Measurements from ENCODE around the gene RYR1.
"Not testable (repeated sequence)": the region's sequence is repeated elsewhere in the genome, so short reads cannot be mapped to it uniquely, and the experiment has no call there.

RYR1 gene

GRCh38 chr19:38402623-38402966 is 30.9 kb upstream of the RYR1 start:
- Histone ChIP-seq H3K27me3 (ENCODE audit: control insufficient read depth, insufficient read depth, low read length) (peaks cover 40% of the 10 kb centered on the region), H3K9ac (ENCODE audit: low read depth, low read length) (no peak overlapping the region), H3K9me3 (ENCODE audit: control insufficient read depth, insufficient read depth, low read length) (no peaks in the 10 kb centered on the region), H3K4me3 (ENCODE audit: low read depth, low read length) (peak overlapping the region; percentile 54), H3K27ac (ENCODE audit: low read depth, low read length) (no peak overlapping the region), H3K4me1 (ENCODE audit: control insufficient read depth, insufficient read depth, low read length) (no peaks in the 10 kb centered on the region), H3K36me3 (ENCODE audit: control insufficient read depth, insufficient read depth, low read length) (0 out of 2 replicates have a peak, but pooled peaks cover 7% of the 10 kb centered on the region)

DNA sequence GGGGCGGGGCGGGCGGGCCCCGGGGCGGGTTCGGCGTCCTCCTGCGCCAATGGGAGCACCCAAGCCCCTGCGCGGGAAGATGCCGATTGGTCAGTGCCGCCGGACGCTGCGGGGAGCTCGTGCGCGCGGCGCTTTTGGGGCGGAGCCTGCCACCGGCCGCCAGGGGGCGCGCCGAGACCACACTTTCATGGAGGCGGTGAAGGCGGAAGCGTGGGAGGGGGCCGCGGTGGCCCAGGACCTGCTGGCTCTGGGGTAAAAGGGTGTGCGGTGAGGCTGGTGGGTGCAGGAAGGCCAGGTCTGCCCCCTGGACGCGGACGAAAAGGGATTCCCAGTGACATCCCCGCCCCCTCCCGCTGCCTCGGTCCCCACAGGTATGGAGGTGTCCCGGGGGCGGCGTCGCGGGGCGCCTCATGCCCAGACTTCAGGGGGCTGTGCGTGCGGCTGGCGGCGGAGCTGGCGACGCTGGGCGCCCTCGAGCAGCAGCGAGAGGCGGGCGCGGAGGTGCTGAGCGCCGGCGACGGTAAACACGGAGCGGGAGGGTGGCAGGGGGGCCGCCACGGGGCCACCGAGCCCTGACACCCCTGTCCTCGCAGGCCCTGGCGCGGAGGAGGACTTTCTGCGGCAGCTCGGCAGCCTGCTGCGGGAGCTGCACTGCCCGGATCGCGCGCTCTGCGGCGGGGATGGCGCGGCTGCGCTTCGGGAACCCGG is 30.4 kb upstream of the RYR1 start, which contains the start of gene FAM98C:
Gene FAM98C (plus strand): TSS at position 127 of the 708 bp plus-strand sequence. CDS start 61 bp downstream, at position 188.
- H3K9ac ChIP-seq (ENCODE audit: low read depth, low read length) = no peak within 1 kb of the TSS
- peaks cover 35% of the 10 kb centered on the region for H3K27me3 ChIP-seq (ENCODE audit: control insufficient read depth, insufficient read depth, low read length)
- no peaks in the 10 kb centered on the region for H3K9me3 ChIP-seq (ENCODE audit: control insufficient read depth, insufficient read depth, low read length)
- H3K36me3 ChIP-seq (ENCODE audit: control insufficient read depth, insufficient read depth, low read length) = 0 out of 2 replicates have a peak, but pooled peaks cover 7% of the 10 kb centered on the region
- H3K4me3 ChIP-seq (ENCODE audit: low read depth, low read length) = peak within 1 kb of the TSS; percentile 72
- no peaks in the 10 kb centered on the region for H3K4me1 ChIP-seq (ENCODE audit: control insufficient read depth, insufficient read depth, low read length)
- no peak within 1 kb of the TSS for H3K27ac ChIP-seq (ENCODE audit: low read depth, low read length)

GRCh38 chr19:38404858-38405257 is 28.6 kb upstream of the RYR1 start:
- Histone ChIP-seq H3K9ac (ENCODE audit: low read depth, low read length) (no peak overlapping the region), H3K4me3 (ENCODE audit: low read depth, low read length) (no peak overlapping the region), H3K27me3 (ENCODE audit: control insufficient read depth, insufficient read depth, low read length) (peaks cover 20% of the 10 kb centered on the region), H3K27ac (ENCODE audit: low read depth, low read length) (no peak overlapping the region), H3K4me1 (ENCODE audit: control insufficient read depth, insufficient read depth, low read length) (no peaks in the 10 kb centered on the region), H3K9me3 (ENCODE audit: control insufficient read depth, insufficient read depth, low read length) (no peaks in the 10 kb centered on the region), H3K36me3 (ENCODE audit: control insufficient read depth, insufficient read depth, low read length) (0 out of 2 replicates have a peak, but pooled peaks cover 7% of the 10 kb centered on the region)

DNA sequence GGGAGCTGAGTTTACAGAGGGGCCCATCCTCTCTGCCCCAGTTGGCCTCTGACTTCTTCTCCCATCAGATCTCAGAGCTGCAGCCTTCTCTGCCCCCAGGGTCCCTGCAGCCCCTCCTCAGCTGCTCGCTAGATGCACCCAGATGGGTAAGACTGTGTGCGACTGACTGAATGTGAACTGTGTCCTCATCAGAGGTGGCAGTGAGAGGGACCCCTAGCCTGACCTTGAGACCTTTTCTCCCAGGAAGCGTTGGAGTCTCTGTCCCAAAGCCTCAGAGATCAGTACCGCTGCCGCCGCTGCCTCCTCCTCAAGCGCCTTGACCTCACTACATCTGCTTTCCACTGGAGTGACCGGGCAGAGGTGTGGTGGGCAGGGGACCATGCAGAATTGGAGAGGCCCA is 28.2 kb upstream of the RYR1 start:
- Histone ChIP-seq H3K9ac (ENCODE audit: low read depth, low read length) (no peak overlapping the region), H3K4me3 (ENCODE audit: low read depth, low read length) (no peak overlapping the region), H3K36me3 (ENCODE audit: control insufficient read depth, insufficient read depth, low read length) (0 out of 2 replicates have a peak, but pooled peaks cover 7% of the 10 kb centered on the region), H3K9me3 (ENCODE audit: control insufficient read depth, insufficient read depth, low read length) (no peaks in the 10 kb centered on the region), H3K4me1 (ENCODE audit: control insufficient read depth, insufficient read depth, low read length) (no peaks in the 10 kb centered on the region), H3K27me3 (ENCODE audit: control insufficient read depth, insufficient read depth, low read length) (peaks cover 16% of the 10 kb centered on the region), H3K27ac (ENCODE audit: low read depth, low read length) (no peak overlapping the region)

- Histone ChIP-seq H3K9me3 (ENCODE audit: control insufficient read depth, insufficient read depth, low read length) (no peaks in the 10 kb centered on the region), H3K4me3 (ENCODE audit: low read depth, low read length) (no peak overlapping the region), H3K9ac (ENCODE audit: low read depth, low read length) (no peak overlapping the region), H3K27ac (ENCODE audit: low read depth, low read length) (no peak overlapping the region), H3K4me1 (ENCODE audit: control insufficient read depth, insufficient read depth, low read length) (no peaks in the 10 kb centered on the region), H3K27me3 (ENCODE audit: control insufficient read depth, insufficient read depth, low read length) (no peaks in the 10 kb centered on the region), H3K36me3 (ENCODE audit: control insufficient read depth, insufficient read depth, low read length) (0 out of 2 replicates have a peak, but pooled peaks cover 7% of the 10 kb centered on the region)
Measured at GRCh38 chr19:38409631-38410133, 23.8 kb upstream of the RYR1 start.

DNA sequence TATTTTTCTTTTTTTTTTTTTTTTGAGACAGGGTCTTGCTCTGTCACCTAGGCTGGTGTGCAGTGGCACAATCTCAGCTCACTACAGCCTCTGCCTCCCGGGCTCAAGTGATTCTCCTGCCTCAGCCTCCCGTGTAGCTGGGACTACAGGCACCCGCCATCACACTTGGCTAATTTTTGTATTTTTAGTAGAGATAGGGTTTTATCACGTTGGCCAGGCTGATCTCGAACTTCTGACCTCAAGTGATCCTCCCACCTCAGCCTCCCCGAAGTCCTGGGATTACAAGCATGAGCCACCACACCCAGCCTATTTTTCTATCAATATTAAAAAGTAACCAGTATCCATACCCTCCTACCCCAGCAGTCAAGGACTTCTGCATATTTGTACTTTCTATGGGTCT is 23.1 kb upstream of the RYR1 start:
- not testable (repeated sequence) for H3K27me3 ChIP-seq (ENCODE audit: control insufficient read depth, insufficient read depth, low read length); H3K9me3 ChIP-seq (ENCODE audit: control insufficient read depth, insufficient read depth, low read length); H3K27ac ChIP-seq (ENCODE audit: low read depth, low read length); H3K4me1 ChIP-seq (ENCODE audit: control insufficient read depth, insufficient read depth, low read length); H3K4me3 ChIP-seq (ENCODE audit: low read depth, low read length); H3K36me3 ChIP-seq (ENCODE audit: control insufficient read depth, insufficient read depth, low read length); H3K9ac ChIP-seq (ENCODE audit: low read depth, low read length)

DNA sequence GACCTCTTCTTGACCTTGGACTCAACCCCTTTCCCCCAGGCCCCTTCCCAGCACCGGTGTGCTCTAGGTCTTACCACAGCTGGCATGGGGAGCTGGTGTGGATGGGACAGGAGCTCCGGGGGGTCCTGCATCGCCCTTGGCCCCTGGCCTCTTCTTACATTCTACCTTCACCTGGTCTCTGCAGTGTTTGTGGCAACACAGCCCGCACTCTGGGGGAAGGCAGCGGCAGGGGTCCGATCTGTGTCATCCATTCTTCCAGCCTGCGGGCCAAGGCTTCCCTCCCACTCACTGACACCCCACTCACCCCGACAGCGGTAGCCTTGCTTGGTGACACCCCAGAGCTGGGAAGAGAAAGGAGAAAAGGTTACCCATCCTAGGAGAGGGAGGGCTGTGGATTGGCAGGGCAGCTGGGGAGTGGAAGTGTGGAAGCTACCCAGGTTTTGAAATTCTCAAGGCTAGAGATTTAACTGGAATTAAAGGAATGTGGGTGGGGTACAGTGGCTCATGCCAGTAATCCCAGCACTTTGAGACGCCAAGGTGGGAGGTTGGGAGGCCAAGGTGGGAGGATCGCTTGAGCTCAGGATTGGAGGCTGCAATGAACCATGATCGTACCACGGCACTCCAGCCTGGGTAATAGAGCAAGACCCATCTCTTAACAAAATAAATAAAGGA is 22.3 kb upstream of the RYR1 start:
- no peak overlapping the region for H3K27ac ChIP-seq (ENCODE audit: low read depth, low read length)
- H3K4me1 ChIP-seq (ENCODE audit: control insufficient read depth, insufficient read depth, low read length) = no peaks in the 10 kb centered on the region
- 0 out of 2 replicates have a peak, but pooled peaks cover 7% of the 10 kb centered on the region for H3K36me3 ChIP-seq (ENCODE audit: control insufficient read depth, insufficient read depth, low read length)
- no peak overlapping the region for H3K4me3 ChIP-seq (ENCODE audit: low read depth, low read length)
- no peaks in the 10 kb centered on the region for H3K9me3 ChIP-seq (ENCODE audit: control insufficient read depth, insufficient read depth, low read length)
- no peak overlapping the region for H3K9ac ChIP-seq (ENCODE audit: low read depth, low read length)
- H3K27me3 ChIP-seq (ENCODE audit: control insufficient read depth, insufficient read depth, low read length) = no peaks in the 10 kb centered on the region

DNA sequence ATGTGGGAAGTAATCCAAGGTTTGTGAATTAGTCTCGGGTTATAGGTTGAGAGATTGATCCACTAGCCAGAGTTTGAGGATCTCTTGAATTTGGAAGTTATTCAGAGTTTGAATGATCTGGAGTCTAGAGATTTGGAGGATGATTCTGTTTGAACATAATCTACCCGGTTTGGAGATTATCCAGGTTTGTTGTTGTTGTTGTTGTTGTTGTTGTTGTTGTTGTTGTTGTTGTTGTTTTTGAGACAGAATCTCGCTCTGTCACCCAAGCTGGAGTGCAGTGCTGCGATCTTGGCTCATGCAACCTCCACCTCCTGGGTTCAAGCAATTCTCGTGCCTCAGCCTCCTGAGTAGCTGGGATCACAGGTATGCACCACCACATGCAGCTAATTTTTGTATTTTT is 21.6 kb upstream of the RYR1 start:
- not testable (repeated sequence) for H3K27ac ChIP-seq (ENCODE audit: low read depth, low read length); H3K4me1 ChIP-seq (ENCODE audit: control insufficient read depth, insufficient read depth, low read length); H3K27me3 ChIP-seq (ENCODE audit: control insufficient read depth, insufficient read depth, low read length); H3K9me3 ChIP-seq (ENCODE audit: control insufficient read depth, insufficient read depth, low read length); H3K36me3 ChIP-seq (ENCODE audit: control insufficient read depth, insufficient read depth, low read length); H3K9ac ChIP-seq (ENCODE audit: low read depth, low read length); H3K4me3 ChIP-seq (ENCODE audit: low read depth, low read length)

- peaks cover 5% of the 10 kb centered on the region; the same call in 1 of the 2 replicates for H3K4me1 ChIP-seq (ENCODE audit: control insufficient read depth, insufficient read depth, low read length)
- H3K9me3 ChIP-seq (ENCODE audit: control insufficient read depth, insufficient read depth, low read length) = no peaks in the 10 kb centered on the region
- no peaks in the 10 kb centered on the region for H3K27me3 ChIP-seq (ENCODE audit: control insufficient read depth, insufficient read depth, low read length)
- no peaks in the 10 kb centered on the region for H3K36me3 ChIP-seq (ENCODE audit: control insufficient read depth, insufficient read depth, low read length)
- no peak overlapping the region for H3K9ac ChIP-seq (ENCODE audit: low read depth, low read length)
- H3K4me3 ChIP-seq (ENCODE audit: low read depth, low read length) = no peak overlapping the region
- H3K27ac ChIP-seq (ENCODE audit: low read depth, low read length) = no peak overlapping the region
Measured at GRCh38 chr19:38412491-38412890, 21.0 kb upstream of the RYR1 start.

- Histone ChIP-seq H3K27ac (ENCODE audit: low read depth, low read length) (no peak overlapping the region), H3K36me3 (ENCODE audit: control insufficient read depth, insufficient read depth, low read length) (no peaks in the 10 kb centered on the region)
Measured at GRCh38 chr19:38412961-38413360, 20.5 kb upstream of the RYR1 start.

DNA sequence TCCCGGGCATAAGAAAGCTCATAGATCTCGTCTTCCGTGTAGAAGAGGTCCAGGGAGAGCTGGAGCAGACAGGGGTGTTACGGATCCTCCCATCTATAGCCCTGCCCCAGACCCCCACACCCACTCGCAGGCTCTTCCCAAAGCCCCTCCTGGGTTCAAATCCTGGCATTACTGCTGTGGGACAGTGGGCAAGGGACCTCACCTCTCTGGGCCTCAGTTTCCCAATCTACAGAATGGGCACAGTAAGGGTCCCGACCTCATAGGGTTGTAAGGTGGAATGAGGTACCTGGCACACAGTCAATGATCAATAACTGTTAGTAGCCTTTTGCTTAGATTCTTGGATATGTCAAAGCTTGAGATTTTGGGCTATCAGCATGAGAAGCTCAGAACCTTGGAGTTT is 20.1 kb upstream of the RYR1 start:
- Histone ChIP-seq H3K27me3 (ENCODE audit: control insufficient read depth, insufficient read depth, low read length) (no peaks in the 10 kb centered on the region), H3K9me3 (ENCODE audit: control insufficient read depth, insufficient read depth, low read length) (no peaks in the 10 kb centered on the region), H3K4me3 (ENCODE audit: low read depth, low read length) (no peak overlapping the region), H3K27ac (ENCODE audit: low read depth, low read length) (no peak overlapping the region), H3K4me1 (ENCODE audit: control insufficient read depth, insufficient read depth, low read length) (peaks cover 7% of the 10 kb centered on the region; the same call in 1 of the 2 replicates), H3K9ac (ENCODE audit: low read depth, low read length) (no peak overlapping the region), H3K36me3 (ENCODE audit: control insufficient read depth, insufficient read depth, low read length) (no peaks in the 10 kb centered on the region)

More at GRCh38 chr19:38412961-38413360, 20.5 kb upstream of the RYR1 start:
- Histone ChIP-seq H3K4me1 (ENCODE audit: control insufficient read depth, insufficient read depth, low read length) (peaks cover 7% of the 10 kb centered on the region; the same call in 1 of the 2 replicates), H3K9me3 (ENCODE audit: control insufficient read depth, insufficient read depth, low read length) (no peaks in the 10 kb centered on the region), H3K4me3 (ENCODE audit: low read depth, low read length) (no peak overlapping the region), H3K9ac (ENCODE audit: low read depth, low read length) (no peak overlapping the region), H3K27me3 (ENCODE audit: control insufficient read depth, insufficient read depth, low read length) (no peaks in the 10 kb centered on the region)
